HG03520 (cell line): ENCODE results near the gene TIMP1.
"Not testable (repeated sequence)": the region's sequence is repeated elsewhere in the genome, so short reads cannot be mapped to it uniquely, and the experiment has no call there.

Experiments
- ATAC-seq: cut with Tn5 transposase; IDR thresholded peaks from one replicate; pipeline ENCODE4 v1.9.1; 2021; ENCODE audit warnings: mild to moderate bottlenecking, moderate library complexity; ENCODE audit not compliant: unreplicated experiment

The TIMP1 gene

GRCh38 chrX:47597222-47597621 is 15.0 kb downstream of the TIMP1 start:
- ATAC-seq: no peak

DNA sequence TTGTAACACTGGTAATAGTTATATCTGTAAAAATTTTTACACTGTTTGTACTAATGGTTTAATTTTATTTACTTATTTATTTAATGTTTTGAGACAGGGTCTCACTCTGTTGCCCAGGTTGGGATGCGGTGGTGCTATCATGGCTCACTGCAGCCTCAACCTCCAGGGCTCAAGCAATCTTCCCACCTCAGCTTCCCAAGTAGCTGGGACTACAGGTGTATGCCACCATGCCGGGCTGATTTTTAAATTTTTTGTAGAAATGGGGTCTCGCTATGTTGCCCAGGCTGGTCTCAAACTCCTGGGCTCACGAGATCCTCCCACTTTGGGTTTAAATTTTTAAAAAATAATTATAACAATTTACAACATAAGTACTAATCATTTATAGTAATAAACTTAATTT is 20.9 kb downstream of the TIMP1 start:
- not testable (repeated sequence) for ATAC-seq

GRCh38 chrX:47605024-47605423 is 22.8 kb downstream of the TIMP1 start:
- no peak for ATAC-seq

- ATAC-seq: no peak
Observed at GRCh38 chrX:47607091-47607490, 24.9 kb downstream of the TIMP1 start.

DNA sequence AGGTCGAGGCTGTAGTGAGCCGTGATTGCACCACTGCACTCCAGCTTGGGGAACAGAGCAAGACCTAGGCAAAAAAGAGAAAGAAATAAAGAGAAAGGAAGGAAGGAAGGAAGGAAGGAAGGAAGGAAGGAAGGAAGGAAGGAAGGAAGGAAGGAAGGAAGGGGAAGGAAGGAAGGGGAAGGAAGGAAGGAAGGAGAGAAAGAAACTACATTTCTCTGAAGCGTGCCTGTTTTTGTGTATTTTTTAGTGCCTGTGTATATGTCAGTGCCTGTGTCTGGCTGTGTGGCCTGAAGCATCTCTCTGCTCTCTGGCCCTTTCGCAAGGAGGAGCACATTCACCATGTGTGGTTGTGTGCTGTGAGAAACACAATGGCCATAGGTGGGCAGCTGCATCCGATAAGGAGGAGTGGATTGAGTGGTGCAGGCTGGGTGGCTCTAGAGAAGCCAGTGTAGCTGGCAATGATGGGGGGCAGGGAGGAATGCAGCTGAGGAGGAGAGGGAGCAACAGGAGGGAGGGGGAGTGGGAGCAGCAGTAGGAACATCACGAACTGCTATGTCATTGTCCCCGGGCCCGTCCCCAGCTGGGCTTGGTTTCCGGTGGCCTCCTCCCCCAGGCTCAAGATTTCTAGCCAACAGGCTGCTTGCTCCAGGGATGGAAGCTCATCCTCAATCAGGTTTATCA is 26.0 kb downstream of the TIMP1 start:
- no peak for ATAC-seq

GRCh38 chrX:47610511-47610910 is 28.3 kb downstream of the TIMP1 start:
- ATAC-seq: no peak

- no peak for ATAC-seq
Observed at GRCh38 chrX:47611489-47611888, 29.3 kb downstream of the TIMP1 start.

DNA sequence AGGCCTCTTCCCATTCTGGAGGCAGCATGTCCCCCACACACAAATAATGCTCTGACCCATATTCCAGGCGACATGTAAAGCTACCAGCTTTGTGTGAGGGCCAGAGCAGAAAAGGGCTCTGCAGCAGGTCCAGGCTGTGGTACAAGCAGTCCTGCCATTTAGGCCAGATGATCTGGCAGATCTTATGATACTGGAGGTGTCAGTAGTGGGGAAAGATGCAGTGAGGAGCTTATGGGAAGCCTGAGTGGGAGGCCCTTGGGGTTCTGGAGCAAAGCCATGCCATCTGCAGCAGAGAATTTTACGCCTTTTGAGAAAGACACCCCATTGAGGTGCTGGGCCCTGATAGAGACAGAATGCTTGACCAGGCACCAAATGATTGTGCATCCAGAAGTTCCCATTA is 29.7 kb downstream of the TIMP1 start:
- no peak for ATAC-seq

- ATAC-seq: no peak
Observed at GRCh38 chrX:47612418-47612817, 30.2 kb downstream of the TIMP1 start.

DNA sequence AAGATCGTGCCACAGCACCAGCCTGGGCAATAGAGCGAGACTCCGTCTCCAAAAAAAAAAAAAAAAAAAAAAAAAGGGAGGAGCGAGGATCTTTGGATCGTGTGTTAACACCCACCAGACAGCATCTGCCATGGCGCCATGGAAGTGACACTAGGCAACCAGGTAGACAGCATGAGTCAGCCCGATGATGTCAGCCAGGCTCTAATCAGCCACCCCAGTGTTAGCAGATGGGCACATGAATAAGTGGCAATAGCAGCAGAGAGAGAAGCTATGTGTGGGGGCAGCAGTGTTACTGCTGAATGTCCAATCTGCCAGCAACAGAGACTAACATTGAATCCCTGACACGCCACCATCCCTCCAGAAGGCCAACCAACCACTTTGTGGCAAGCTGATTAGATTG is 30.8 kb downstream of the TIMP1 start:
- no peak for ATAC-seq

DNA sequence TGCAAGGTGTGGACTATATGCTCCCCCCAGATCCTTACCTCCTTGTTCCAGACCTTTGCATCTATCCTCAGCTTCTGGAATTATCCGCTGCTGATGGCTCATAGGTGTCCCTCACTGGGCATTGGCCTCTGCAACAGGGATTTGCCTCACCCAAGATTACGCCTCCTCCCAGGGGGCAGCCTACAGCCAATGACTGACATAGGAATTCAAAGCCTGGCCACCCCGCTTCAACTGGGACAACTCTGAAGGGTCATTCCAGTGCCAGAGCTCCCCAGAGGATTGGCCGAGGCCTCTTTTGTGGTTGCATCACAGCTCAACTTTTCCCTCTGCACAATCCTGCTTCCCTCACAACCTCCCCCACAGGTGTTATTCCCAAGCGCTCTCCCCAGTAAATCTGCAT is 32.4 kb downstream of the TIMP1 start:
- ATAC-seq: no peak

- ATAC-seq: no peak
Observed at GRCh38 chrX:47618923-47619485, 36.8 kb downstream of the TIMP1 start.

DNA sequence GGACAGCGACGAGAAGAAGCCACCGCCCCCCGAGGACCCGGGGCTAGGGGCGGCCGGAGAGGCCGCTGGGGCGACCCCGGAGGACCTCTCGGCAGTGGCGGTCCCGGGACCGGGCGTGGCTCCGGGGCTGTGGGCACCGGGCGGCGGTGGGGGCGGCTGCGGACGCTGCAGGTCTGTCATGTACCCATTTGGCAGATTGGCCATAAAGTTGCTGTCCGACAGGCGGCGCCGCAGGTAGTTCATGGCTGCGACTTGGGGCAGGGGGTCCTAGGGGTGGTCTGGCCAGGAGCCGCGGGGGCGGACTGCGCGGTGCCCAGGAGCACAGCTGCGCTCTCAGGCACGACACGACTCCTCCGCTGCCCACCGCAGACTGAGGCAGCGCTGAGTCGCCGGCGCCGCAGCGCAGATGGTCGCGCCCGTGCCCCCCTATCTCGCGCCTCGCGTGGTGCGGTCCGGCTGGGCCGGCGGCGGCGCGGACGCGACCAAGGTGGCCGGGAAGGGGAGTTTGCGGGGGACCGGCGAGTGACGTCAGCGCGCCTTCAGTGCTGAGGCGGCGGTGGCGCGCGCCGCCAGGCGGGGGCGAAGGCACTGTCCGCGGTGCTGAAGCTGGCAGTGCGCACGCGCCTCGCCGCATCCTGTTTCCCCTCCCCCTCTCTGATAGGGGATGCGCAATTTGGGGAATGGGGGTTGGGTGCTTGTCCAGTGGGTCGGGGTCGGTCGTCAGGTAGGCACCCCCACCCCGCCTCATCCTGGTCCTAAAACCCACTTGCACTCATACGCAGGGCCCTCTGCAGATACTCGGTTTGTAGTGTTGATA is 37.5 kb downstream of the TIMP1 start, which contains the start of gene SYN1:
Gene SYN1 (minus strand): TSS at position 372 of the 817 bp plus-strand sequence. CDS start 129 bp downstream, at position 243.
- ATAC-seq: no peak

DNA sequence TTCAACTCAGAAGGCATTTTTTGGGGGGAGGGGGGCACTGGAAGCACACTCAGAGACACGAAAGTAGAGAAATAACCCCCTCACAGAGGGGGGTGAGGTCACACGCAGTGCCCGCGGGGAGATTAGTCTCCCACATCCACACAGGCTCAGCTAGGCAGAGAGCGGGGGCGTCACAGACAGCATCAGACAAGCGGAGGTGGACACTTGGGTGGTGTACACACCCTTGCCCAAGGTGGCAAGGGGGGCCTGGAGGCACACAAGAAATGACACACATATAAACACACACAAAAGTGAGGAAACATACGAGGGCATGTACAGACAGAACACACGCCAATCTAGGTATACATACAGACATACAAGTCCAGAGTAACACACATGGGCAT is 38.1 kb downstream of the TIMP1 start:
- no peak for ATAC-seq

- ATAC-seq: no peak
Observed at GRCh38 chrX:47621851-47622250, 39.6 kb downstream of the TIMP1 start.

DNA sequence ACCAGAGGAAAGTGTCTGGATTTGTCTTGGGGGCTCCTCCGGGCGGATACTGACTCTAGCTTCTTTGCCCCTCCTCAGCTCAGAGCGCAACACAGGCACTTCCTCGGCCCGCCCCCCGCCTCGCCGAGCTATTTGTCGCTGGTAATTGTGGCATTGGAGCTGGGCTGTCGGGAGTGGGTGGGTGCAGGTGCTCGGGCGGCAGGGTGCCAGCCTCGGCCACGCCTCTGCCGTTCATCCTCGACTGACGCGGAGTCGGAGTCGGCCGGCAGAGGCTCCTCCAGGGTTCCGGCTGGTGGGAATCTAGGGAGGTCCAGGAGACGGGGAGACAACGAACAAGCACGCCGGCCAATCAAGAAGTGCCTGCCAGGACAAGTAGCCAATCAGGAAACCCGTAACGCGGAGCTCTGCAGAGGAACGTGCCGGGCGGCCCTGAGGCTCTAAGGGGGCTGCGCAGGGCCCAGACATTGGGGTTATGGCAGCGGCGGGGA is 41.3 kb downstream of the TIMP1 start:
- ATAC-seq: no peak

GRCh38 chrX:47625365-47625764 is 43.1 kb downstream of the TIMP1 start:
- ATAC-seq: no peak

DNA sequence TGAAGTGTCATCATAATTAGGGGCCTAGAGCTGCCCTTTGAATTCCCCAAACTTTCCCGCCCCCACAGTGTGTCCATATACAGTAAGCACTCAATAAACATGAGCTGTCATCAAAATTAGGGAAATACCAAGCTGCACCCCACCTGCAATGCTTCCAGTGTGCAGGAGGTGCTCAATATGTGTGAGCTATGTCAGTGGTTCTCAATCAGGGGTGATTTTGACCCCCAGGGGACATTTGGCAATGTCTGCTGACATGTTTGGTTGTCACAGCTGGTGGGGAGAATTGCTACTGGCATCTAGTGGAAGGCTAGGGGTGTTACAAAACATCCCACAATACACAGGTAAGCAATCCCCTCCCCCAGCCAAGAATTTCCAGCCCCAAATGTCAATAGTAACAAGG is 46.7 kb downstream of the TIMP1 start:
- no peak for ATAC-seq

DNA sequence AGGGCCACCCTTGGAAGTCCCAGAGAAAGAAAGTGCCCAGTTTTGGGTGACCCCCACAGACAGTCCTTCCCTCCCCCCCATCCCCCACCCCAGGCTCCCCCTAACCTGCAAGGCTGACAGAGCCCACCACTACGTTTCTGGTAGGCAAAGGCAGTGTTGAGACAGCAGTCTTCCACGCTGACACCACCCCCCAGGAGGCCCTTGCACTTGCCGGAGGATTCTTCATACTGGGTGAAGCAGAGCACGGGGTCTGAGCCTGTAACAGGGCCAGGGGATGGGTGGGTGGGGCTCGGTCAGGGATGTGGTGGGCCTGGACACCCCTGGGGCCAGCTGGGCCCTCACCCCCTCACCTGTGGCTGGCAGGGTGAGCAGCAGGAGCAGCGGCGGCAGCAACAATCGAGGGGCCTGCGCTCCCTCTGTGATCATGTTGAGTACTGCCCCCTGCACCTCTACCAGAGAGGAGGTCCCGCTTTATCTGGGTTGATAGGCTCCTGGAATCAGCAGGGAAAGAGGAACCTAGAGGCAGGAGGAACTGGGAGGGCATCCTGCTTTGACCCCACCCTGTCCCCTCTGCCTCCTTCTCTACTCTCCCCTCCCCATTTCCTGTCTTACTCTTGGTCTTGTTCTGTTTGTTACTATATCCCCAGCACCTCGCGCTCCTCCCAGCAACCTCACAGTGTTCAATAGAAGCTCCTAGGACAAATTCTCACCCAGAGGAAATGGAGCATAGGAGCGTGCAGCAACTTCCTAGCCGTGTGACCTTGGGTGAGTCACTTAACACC is 47.4 kb downstream of the TIMP1 start, which contains the start of gene CFP:
Gene CFP (minus strand): TSS at position 512 of the 782 bp plus-strand sequence. CDS start 86 bp downstream, at position 426.
- ATAC-seq: no peak

DNA sequence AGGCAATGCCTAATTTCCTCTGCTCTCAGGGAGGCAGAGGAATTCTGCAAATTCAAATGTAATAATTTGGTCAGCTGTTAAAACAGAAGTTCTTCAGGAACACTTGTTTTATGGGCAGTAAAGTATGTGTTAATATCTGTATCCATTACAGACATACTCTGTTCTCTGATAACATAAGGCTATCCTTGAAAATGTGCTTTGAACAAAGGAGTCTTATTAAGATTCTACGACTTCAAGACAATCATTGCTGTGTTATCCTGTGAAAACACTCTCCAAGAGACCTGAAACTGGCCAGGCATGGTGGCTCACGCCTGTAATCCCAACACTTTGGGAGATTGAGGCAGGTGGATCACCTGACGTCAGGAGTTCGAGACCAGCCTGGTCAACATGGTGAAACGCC is 49.4 kb downstream of the TIMP1 start:
- no peak for ATAC-seq

- ATAC-seq: no peak
Observed at GRCh38 chrX:47632666-47633065, 50.4 kb downstream of the TIMP1 start.
